OCI-LY3 (cell line): ENCODE results near the gene FAM163B.

ENCODE experiments used
- CTCF ChIP-seq: fragments of 200-600, 300-600 bp; sonication (generic); IDR thresholded peaks from 2 replicates; pipeline ENCODE4 v1.5.1; 2014; ENCODE audit warnings: antibody characterized with exemption, low read length, low read depth
- EZH2phosphoT487 ChIP-seq: fragments of 200-600 bp; shearing (Covaris generic); IDR thresholded peaks from 2 replicates; pipeline ENCODE4 v1.6.1; 2018; ENCODE audit warnings: antibody characterized with exemption, mixed run types, low read depth

- TF ChIP-seq CTCF (no peak), EZH2phosphoT487 (no peak)
Measured at GRCh38 chr9:133551446-133551845, 57.7 kb downstream of the FAM163B start.
